K562 (cell line): ENCODE data around the gene GPR157.

Source experiments
- KLF13 ChIP-seq: fragments of 450-650 bp; IDR thresholded peaks from 2 replicates; pipeline ENCODE4 v1.6.1; 2016; ENCODE audit warnings: missing genetic modification characterization, low read depth, mild to moderate bottlenecking, missing compliant biosample characterization, moderate library complexity, borderline replicate concordance
- MED1 ChIP-seq: sonication (generic); formaldehyde crosslinking; IDR thresholded peaks from 2 replicates; pipeline ENCODE4 v1.8.1; 2023; ENCODE audit warnings: missing genetic modification reagents, borderline replicate concordance
- NELFE ChIP-seq: IDR thresholded peaks from 2 replicates; pipeline ENCODE4 v1.6.1; 2011; ENCODE audit warnings: mild to moderate bottlenecking; ENCODE audit not compliant: insufficient read depth, insufficient read length
- ZC3H11A ChIP-seq: IDR thresholded peaks from 2 replicates; pipeline ENCODE4 v1.6.1; 2012; ENCODE audit warnings: low read depth, low read length, improper control_type of control experiment
- ZNF354B ChIP-seq: fragments of 250-450 bp; sonication (Bioruptor Pico); IDR thresholded peaks from 2 replicates; pipeline ENCODE4 v1.4.0; 2020
- ZNF77 ChIP-seq: fragments of 250-450 bp; sonication (Bioruptor Pico); IDR thresholded peaks from 2 replicates; pipeline ENCODE4 v1.5.0; 2020
- TF ChIP-seq, protein P1 (sequence below): IDR thresholded peaks from 2 replicates; pipeline ENCODE4 v1.6.1; 2014; ENCODE audit warnings: antibody characterized with exemption
- TF ChIP-seq, protein P2 (sequence below), 3 experiments: IDR thresholded peaks in 2 of 3; conservative IDR thresholded peaks in 1 of 3; 2 replicates each; pipeline ENCODE4 v1.5.1; 2011 to 2012; ENCODE audit warnings: low read length in 3 of 3, mild to moderate bottlenecking in 3 of 3, control low read depth in 2 of 3, improper control_type of control experiment in 1 of 3, inconsistent platforms in 1 of 3, low read depth in 1 of 3, mixed read lengths in 1 of 3, moderate library complexity in 1 of 3; ENCODE audit not compliant: insufficient read depth in 2 of 3

DNA sequence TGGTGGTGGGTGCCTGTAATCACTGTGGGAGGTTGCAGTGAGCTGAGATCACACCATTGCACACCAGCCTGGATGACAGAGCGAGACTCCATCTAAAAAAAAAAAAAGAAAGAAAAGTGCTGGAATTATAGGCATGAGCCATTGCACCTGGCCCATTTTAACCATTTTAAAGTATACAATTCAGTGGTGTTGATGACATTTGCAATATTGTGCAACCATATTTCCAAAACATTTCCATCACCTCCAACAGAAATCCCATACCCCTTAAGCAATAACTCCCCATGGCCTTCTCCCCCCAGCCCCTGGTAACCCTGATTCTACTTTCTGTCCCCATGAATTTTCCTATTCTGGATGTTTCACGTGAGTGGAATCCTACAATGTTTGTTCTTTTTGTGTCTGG lies 11.0 kb upstream of the GPR157 start:
- TF ChIP-seq, protein P1, sequence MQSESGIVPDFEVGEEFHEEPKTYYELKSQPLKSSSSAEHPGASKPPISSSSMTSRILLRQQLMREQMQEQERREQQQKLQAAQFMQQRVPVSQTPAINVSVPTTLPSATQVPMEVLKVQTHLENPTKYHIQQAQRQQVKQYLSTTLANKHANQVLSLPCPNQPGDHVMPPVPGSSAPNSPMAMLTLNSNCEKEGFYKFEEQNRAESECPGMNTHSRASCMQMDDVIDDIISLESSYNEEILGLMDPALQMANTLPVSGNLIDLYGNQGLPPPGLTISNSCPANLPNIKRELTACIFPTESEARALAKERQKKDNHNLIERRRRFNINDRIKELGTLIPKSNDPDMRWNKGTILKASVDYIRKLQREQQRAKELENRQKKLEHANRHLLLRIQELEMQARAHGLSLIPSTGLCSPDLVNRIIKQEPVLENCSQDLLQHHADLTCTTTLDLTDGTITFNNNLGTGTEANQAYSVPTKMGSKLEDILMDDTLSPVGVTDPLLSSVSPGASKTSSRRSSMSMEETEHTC = no peak
- TF ChIP-seq ZNF77 (CRISPR knock-in tag) = no peak
- no peak for TF ChIP-seq KLF13 (tag)
- TF ChIP-seq ZNF354B (CRISPR knock-in tag) = no peak
- TF ChIP-seq NELFE = no peak
- TF ChIP-seq, protein P2, sequence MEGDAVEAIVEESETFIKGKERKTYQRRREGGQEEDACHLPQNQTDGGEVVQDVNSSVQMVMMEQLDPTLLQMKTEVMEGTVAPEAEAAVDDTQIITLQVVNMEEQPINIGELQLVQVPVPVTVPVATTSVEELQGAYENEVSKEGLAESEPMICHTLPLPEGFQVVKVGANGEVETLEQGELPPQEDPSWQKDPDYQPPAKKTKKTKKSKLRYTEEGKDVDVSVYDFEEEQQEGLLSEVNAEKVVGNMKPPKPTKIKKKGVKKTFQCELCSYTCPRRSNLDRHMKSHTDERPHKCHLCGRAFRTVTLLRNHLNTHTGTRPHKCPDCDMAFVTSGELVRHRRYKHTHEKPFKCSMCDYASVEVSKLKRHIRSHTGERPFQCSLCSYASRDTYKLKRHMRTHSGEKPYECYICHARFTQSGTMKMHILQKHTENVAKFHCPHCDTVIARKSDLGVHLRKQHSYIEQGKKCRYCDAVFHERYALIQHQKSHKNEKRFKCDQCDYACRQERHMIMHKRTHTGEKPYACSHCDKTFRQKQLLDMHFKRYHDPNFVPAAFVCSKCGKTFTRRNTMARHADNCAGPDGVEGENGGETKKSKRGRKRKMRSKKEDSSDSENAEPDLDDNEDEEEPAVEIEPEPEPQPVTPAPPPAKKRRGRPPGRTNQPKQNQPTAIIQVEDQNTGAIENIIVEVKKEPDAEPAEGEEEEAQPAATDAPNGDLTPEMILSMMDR (IDR thresholded peaks at IDR 0.05 in 2 of 3, conservative IDR thresholded peaks at IDR 0.05 in 1 of 3; ENCODE audit: insufficient read depth in 2 of 3, low read depth in 1 of 3, low read length in 3 of 3) = no peak
- TF ChIP-seq MED1 (CRISPR knock-in tag) = no peak
- TF ChIP-seq ZC3H11A = no peak
